SKM-1 (cell line): ENCODE data around the gene MAJIN.
A peak's percentile ranks its signal among the peaks of the same experiment; 100 is the strongest.

Source experiments
- DNase-seq: peaks from one replicate; lab custom pipeline; 2025; ENCODE audit not compliant: unreplicated experiment; lab: John Stamatoyannopoulos, UW

MAJIN gene

GRCh38 chr11:64914123-64914522 is 57.8 kb downstream of the MAJIN start:
- no peak for DNase-seq

GRCh38 chr11:64913171-64913727 is 58.7 kb downstream of the MAJIN start:
- no peak for DNase-seq

- DNase-seq, result no peak
Measured at GRCh38 chr11:64911689-64912088, 60.2 kb downstream of the MAJIN start.

- no peak for DNase-seq
Measured at GRCh38 chr11:64911142-64911541, 60.8 kb downstream of the MAJIN start.

- no peak for DNase-seq
Measured at GRCh38 chr11:64910451-64911093, 61.3 kb downstream of the MAJIN start.

GRCh38 chr11:64909653-64910343 is 62.1 kb downstream of the MAJIN start:
- no peak for DNase-seq

GRCh38 chr11:64908766-64909165 is 63.1 kb downstream of the MAJIN start:
- no peak for DNase-seq

GRCh38 chr11:64906314-64906635 is 65.6 kb downstream of the MAJIN start:
- no peak for DNase-seq

GRCh38 chr11:64905516-64906313 is 66.2 kb downstream of the MAJIN start:
- no peak for DNase-seq

- DNase-seq, result no peak
Measured at GRCh38 chr11:64903291-64903833, 68.5 kb downstream of the MAJIN start.

GRCh38 chr11:64902102-64902900 is 69.6 kb downstream of the MAJIN start:
- no peak for DNase-seq

- no peak for DNase-seq
Measured at GRCh38 chr11:64900774-64901173, 71.1 kb downstream of the MAJIN start.

GRCh38 chr11:64900263-64900678 is 71.6 kb downstream of the MAJIN start:
- no peak for DNase-seq

GRCh38 chr11:64898541-64898940 is 73.4 kb downstream of the MAJIN start:
- no peak for DNase-seq

GRCh38 chr11:64898076-64898445 is 73.8 kb downstream of the MAJIN start:
- no peak for DNase-seq

- DNase-seq, result no peak
Measured at GRCh38 chr11:64897381-64898075, 74.4 kb downstream of the MAJIN start.

- DNase-seq, result no peak
Measured at GRCh38 chr11:64896448-64897022, 75.4 kb downstream of the MAJIN start.

GRCh38 chr11:64894812-64895452 is 77.0 kb downstream of the MAJIN start:
- no peak for DNase-seq

- DNase-seq, result peak; percentile 46
Measured at GRCh38 chr11:64894070-64894811, 77.7 kb downstream of the MAJIN start.
